SK-N-MC (cell line): ENCODE results near the gene SOX6.

Source experiments
- EZH2 ChIP-seq: fragments of 200-600 bp; sonication (generic); IDR thresholded peaks from one replicate; pipeline ENCODE4 v1.6.1; 2017; ENCODE audit warnings: antibody characterized with exemption
- FOXP2 ChIP-seq: optimal IDR thresholded peaks from 2 replicates; pipeline ENCODE3; 2011; ENCODE audit warnings: mild to moderate bottlenecking, moderate library complexity; ENCODE audit not compliant: insufficient read depth; ENCODE audit errors: extremely low read length, control extremely low read depth
- POLR2AphosphoS5 ChIP-seq: IDR thresholded peaks from 2 replicates; pipeline ENCODE4 v1.6.1; 2012; ENCODE audit warnings: mild to moderate bottlenecking, low read depth, low read length, borderline replicate concordance

DNA sequence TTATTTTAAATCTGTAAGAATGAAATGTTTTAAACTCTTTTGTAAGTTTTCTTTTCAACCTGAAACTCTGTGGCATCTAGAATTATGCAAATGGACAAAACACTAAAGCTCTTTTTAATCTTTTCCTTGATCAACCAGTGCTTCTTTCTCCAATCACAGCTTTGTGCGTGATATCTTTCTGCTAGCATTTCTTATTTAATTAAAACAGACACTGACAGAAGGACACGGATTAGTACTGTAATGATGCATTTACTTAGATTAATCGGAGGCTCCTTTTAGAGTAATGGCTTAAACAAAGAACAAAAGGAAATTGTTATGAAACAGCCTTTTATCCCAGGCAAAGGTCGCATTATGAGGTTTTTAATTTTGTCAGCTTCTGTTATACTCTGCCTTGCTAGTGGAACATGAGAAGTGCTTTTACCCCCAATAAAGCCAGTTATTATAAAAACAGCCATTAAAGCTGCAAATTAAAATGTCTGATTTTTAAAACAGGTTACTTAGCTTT lies 48.5 kb upstream of the SOX6 start:
- TF ChIP-seq POLR2AphosphoS5, result no peak
- no peak for TF ChIP-seq EZH2
- TF ChIP-seq FOXP2, result no peak
